Esophagus mucosa (tissue), 1 donor: ENCODE data around the gene CDKN1C. TPM values are rescaled to one million over a fixed set of nuclear protein-coding genes. Genes with fewer than 3 reads are reported as not detected.

Experiments used
- ATAC-seq: fragments of 200-7000 bp; cut with Tn5 transposase; one replicate; pipeline ENCODE4 v1.9.1; 2020
- total RNA-seq: library from RNA; stranded (reverse); gene quantifications from one replicate; pipeline ENCODE4 v1.2.4, GENCODE V29; 2023
- donor health status: DM: yes; HTN: yes; CAD: no.

CDKN1C gene
- total RNA-seq, 1 donor from 2014 or later = 3.5 TPM

DNA sequence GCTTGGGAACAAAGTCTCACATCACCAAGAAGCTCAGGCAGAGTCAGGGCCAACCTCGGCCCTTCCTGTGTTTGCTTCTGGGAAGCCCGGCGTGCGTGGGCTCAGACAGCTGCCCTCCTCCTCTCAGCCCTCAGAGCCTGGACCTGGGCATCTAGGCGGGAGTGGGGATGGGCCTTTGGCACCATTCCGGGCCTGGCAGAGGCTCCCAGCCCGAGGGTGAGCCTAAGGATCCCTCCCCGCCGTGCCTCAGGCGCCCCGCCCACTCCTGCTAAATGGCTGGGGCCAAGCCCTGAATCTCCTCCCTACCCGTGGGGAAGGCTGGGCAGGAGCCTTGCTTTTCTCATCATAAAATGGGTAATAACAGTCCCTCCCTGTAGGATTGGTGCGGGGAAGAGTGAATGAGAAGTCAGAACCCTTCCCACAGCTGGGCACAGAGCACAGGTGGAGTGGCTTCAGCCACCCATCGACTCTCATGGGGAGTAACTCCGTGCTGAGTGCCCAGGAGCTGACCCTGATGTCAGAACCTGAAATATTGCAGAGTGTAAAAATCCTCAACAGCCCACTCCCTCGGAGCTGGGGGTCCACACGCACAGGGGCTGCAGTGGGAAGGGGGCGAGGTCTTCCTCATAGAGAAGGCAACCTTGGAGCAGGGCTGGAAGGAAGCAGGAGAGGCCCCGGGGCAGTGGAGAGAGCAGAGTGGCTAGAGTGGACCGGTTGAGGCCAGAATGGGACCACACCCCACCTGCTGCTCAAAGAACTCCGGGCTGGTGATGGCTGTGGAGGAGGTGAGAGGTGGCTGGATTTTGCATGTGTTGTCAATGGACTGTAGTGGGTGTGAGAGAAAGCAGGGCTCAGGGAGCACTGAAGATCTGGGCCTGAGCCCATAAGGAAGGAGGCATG, 18.8 kb upstream of the CDKN1C start:
- peak; percentile 37 for ATAC-seq

DNA sequence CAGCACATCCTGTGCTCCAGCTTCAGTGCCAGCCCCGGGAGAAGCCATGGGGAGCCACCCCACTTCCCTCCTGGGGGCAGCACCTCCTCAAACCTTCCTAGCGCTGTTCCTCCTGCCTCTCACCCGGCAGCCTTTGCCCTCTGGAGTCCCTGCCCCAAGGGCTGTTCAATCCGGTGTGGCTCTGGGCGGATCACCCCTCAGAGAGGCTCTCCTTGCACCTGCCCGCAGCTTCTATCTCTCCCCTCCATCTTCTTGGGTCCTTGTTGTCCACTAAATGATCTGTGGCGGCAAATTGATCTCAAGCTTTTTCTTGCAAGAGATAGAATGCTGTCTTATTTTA, 18.1 kb upstream of the CDKN1C start:
- ATAC-seq = no peak

DNA sequence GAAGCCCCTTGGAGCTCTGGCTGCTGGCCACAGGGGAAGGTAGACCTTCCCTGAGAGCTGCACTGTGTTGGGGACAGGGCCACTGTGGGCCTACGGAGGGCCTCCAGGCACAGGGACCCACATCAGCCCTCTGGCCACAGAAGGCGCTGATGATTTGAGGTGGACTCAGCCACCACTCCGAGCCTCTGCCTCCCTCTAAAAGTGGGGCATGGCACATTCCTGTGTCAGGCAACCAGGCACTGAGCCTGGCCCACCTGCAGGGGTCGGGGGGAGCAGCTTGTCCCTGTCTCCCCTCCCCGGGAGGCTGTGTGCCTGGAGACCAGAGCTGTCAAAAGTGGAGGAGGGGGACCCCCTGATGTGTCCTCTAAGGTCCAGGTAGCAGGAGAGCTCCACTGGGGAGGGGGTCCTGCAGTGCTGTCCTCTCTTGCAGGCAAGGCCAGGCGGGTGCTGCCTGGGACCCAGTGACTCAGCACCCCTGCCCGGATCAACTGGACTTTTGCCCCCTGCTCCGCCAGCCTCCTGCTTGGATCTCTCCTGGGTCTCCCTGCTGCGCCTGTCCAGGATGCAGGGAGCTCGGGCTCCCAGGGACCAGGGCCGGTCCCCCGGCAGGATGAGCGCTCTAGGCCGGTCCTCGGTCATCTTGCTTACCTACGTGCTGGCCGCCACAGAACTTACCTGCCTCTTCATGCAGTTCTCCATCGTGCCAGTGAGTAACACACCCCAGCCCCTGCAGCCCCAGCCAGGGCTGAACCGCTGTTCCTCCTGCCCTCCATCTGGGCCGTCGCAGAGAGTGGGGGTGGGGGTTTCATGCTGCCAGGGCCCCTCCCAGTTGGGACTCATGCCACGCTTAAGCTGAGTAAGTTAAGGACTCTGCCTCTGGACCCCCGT, 17.5 kb upstream of the CDKN1C start:
- ATAC-seq = peak; percentile 2

GRCh38 chr11:2901854-2902783, 16.5 kb upstream of the CDKN1C start:
- peak; percentile 85 for ATAC-seq

DNA sequence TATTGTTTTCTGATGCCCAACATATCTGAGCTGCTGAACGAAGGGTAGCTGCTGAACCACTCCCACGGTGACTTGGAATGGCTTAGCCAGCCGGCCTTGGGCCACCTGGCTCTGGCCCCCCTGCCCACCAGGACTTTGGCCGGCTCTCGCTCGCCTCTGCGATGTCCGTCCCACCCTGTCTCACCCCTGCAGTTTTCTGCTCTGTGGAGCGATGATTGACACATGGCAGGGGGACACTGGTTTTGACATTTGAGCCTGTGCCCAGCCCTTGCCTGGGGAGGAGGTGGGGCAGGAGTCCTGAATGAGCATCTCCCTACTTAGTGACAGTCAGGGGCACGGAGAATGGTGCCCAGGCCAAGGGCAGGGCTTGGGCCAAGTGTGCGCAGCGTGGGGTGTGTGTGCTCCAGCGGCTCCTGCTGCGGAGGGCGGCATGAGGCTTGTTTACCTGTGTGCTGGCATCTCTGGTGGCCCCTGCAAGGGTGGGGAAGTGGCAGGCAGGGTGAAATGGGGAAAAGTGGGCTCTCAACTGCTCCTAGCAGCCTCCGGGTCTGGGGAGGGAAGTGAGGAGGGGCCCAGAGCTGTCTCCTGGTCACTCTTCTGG, 15.7 kb upstream of the CDKN1C start:
- ATAC-seq = no peak

DNA sequence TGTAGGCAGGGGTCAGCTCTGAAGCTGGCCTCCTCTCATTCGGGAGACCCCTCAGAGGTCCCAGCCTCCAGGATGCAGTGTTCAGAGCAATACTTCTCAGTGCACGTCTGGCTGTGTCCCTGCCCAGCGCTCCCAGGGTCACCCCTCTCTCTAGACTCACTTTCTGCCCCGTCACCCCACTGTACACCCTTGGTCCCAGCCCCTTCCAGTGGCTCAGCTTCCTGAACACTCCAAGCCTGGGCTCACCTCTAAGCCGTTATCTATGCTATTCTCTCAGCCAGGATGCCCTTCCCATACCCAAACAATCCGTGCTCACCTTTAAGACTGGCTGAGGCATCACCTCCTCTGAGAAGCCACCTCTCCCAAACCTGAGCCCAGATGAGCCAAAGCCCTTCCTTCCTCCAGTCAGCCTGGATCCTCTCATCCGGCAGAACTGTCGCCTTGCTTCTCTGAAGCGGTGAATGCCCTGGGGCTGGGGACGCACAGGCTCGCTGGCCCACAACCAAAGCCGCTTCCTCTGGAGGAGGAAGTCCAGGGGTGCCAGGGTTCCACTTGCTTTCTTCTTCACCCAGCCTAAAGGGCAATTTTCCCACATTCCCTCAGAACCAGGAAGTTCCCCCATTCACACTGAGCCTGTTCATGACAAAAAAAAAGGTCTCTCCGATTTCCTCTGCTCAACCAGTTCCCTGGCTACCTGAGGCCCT, 13.7 kb upstream of the CDKN1C start:
- ATAC-seq = no peak

DNA sequence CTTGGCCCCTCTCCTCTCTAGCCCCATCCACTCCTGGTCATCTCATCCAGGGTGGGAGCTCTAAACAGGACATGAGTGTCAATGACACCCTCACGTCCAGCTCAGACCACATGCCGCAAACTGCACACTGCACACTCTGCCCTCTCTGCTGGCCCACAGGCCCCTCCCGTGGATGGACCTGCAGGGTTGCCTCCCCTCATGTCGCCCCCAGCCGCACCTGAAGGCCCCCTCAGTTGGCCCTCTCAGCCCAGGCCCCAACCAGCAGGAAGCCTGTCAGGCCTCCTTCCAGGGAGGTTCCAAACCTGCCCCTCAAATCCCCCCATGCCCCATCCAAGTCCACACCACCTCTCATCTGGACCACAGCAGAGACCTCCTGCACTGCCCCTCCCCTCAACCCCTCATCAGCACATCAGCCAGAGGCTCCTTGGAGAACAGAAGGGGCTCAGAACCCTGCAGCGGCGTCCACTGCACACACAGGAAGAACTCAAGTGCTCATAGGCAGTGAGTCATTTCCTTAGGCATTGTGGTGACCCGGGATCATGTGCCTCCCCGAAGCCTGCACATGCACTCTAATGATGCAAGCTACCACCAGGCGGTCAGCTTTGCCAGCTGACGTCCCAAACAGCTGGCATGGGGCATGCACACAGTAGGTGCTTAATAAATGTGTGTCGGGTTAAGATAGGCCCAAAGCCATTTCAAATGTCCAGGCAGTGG, 12.9 kb upstream of the CDKN1C start:
- peak; percentile 58 for ATAC-seq

DNA sequence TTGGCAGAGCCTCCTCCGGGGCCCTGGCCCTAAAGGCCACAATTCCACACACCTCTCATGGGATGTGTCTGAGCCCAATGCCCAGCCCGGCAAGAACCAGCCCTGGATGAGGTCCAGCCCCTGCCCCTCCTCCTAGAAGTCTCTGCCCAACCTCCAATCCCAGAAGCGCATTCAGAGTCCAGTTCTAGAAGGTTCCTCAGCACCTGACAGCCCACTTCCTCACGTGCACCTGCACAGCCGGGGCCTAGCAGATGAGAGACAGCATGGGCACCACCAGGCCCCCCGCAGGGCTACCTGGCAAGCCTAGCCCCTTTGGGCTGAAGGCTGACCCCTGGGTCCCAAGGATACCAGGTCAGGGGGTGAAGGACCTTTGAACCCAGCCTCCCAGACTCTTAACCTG, 11.5 kb upstream of the CDKN1C start:
- ATAC-seq = no peak

- no peak for ATAC-seq
Measured at GRCh38 chr11:2896047-2896446, 10.5 kb upstream of the CDKN1C start.

DNA sequence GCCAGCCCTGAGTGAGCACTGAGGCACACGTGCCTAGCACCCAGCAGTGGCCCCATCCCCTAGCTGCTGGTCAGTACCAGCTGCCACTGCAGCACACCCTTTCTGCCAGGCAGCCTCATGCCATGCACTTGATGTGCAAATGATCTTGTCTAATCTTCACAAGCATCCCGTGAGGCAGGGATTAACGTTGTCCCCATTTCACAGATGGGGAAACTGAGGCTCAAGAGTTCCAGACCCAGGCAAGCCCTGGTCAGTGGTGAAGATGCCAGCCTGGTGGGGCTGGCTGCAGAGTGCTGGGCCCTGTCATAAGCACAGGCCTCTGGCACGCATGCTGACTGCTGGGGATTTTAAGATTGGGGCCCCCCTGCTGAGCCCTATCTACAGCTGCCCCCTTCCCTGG, 8.4 kb upstream of the CDKN1C start:
- ATAC-seq = no peak

GRCh38 chr11:2892967-2893528, 7.5 kb upstream of the CDKN1C start:
- ATAC-seq = peak; percentile 37

GRCh38 chr11:2892215-2892966, 6.8 kb upstream of the CDKN1C start:
- ATAC-seq = peak; percentile 22

DNA sequence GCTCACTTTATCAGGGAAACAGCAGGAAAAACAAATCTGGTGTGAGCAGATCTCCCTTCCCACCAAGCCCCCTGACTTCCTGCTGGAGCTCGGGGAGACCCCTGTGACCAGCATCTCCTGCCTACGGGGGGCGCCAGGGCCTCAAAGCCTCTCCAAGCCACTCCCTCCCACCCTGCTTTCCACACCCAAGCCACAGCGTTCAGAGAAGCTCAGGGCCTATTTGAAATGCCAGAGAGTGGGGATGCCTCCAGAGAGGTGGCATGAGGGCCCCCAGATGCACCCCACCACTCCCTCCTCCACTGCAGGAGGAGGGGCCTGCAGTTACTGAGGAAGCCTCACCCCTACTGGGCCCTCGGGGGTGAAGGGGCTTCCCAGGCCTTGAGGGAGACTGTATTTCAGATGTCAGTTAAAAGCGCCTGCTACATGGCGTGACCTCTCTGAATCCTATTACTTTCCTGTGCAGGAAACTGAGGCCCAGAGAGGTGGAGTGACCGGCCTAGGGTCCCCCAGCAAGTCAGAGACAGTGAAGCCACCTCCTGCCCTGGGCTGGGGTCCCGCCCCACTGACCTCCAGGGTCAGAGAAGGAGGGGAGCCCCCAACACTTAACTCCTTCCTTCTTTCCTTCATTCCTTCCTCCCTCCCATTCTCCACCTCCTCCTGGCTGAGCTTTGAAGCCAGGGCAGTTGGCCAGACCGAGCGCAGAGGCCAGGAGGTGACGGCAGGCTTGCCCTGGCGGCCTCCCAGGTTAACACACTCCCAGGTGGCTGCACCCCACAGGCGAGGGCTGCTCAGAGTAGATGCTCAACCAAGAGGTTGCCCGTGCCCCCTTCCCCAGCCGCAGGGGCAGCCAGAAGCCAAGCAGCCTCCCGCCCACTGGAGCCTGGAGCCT, 6.0 kb upstream of the CDKN1C start:
- ATAC-seq = no peak

GRCh38 chr11:2890466-2891294, 5.1 kb upstream of the CDKN1C start:
- ATAC-seq = peak; percentile 25

GRCh38 chr11:2889362-2890273, 4.0 kb upstream of the CDKN1C start:
- ATAC-seq = no peak

- ATAC-seq = peak; percentile 57
Measured at GRCh38 chr11:2888266-2888968, 2.8 kb upstream of the CDKN1C start.
